Central memory CD8-positive, alpha-beta T cell (primary cell): ENCODE data around the gene SYF2.
"Not testable (repeated sequence)": the region's sequence is repeated elsewhere in the genome, so short reads cannot be mapped to it uniquely, and the experiment has no call there.

ENCODE experiments used
- ATAC-seq: fragments of 150-1000 bp; cut with Tn5 transposase; replicated peaks from 2 replicates; pipeline ENCODE4 v1.10.0; 2022; ENCODE audit warnings: mild to moderate bottlenecking, moderate FRiP score, moderate number of reproducible peaks; ENCODE audit not compliant: poor library complexity, severe bottlenecking; ENCODE audit errors: extremely low read depth
- DNase-seq, 2 donors: peaks; one replicate each; pipeline ENCODE4 v3.0.0; 2021; ENCODE audit warnings: low spot score in 2 of 2
- H3K27ac Mint-ChIP-seq: one replicate; pipeline ENCODE4 v1.8.0; 2022; ENCODE audit warnings: low read depth, mild to moderate bottlenecking, moderate library complexity, mixed read lengths
- H3K27me3 Mint-ChIP-seq: one replicate; pipeline ENCODE4 v1.8.0; 2022; ENCODE audit warnings: mixed read lengths
- H3K36me3 Mint-ChIP-seq: one replicate; pipeline ENCODE4 v1.8.0; 2022; ENCODE audit warnings: mild to moderate bottlenecking, moderate library complexity, mixed read lengths; ENCODE audit not compliant: insufficient read depth
- H3K4me1 Mint-ChIP-seq: one replicate; pipeline ENCODE4 v1.8.0; 2022; ENCODE audit warnings: mixed read lengths
- H3K4me3 Mint-ChIP-seq: one replicate; pipeline ENCODE4 v1.8.0; 2022; ENCODE audit warnings: mild to moderate bottlenecking, moderate library complexity, mixed read lengths
- H3K9me3 Mint-ChIP-seq: one replicate; pipeline ENCODE4 v1.8.0; 2022; ENCODE audit warnings: mixed read lengths

Gene SYF2

GRCh38 chr1:25239681-25240541 lies 7.6 kb upstream of the SYF2 start:
- Mint-ChIP-seq H3K36me3 (peaks cover 61% of the 10 kb centered on the region), H3K27ac (peak overlapping the region; percentile 92), H3K9me3 (no peaks in the 10 kb centered on the region), H3K4me3 (peak overlapping the region; percentile 85), H3K4me1 (peaks cover 40% of the 10 kb centered on the region), H3K27me3 (no peaks in the 10 kb centered on the region)
- peak; percentile 73 to 74 for DNase-seq
- ATAC-seq, result peak; percentile 87

DNA sequence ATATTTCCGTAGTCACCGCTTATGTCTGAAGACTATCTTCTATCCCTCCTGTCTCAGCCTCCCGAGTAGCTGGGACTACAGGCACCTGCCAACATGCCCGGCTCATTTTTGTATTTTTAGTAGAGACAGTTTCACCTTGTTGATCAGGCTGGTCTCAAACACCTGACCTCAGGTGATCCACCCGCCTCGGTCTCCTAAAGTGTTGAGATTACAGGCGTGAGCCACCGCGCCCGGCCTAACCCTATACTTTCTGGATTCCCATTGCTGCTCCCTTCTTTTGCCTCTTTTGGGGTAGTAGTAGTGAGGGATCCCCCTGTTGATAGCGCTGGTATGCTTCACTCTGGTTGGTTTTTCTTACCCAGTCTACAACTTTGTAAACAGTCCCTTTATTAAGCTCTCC lies 5.7 kb upstream of the SYF2 start:
- ATAC-seq (no peak), DNase-seq (no peak)
- no peaks in the 10 kb centered on the region for H3K27me3 Mint-ChIP-seq
- no peaks in the 10 kb centered on the region for H3K9me3 Mint-ChIP-seq
- H3K36me3 Mint-ChIP-seq, result peaks cover 45% of the 10 kb centered on the region
- no peak overlapping the region for H3K4me3 Mint-ChIP-seq
- H3K27ac Mint-ChIP-seq, result no peak overlapping the region
- H3K4me1 Mint-ChIP-seq, result peaks cover 32% of the 10 kb centered on the region

DNA sequence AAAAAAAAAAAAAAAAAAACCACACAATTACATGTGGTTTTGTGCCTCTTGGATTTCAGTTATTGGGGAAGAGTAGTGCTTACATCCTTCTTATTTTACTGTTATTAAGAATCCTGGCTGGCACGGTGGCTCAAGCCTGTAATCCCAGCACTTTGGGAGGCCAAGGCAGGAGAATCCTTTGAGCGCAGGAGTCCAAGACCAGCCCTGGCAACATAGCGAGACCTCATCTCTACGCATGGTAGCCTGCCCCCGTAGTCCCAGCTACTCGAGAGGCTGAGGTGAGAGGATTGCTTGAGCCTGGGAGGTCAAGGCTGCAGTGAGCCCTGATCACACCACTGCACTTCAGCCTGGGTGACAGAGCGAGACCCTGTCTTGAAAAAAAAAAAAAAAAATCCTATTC lies 4.0 kb upstream of the SYF2 start:
- H3K27ac Mint-ChIP-seq, ATAC-seq, H3K9me3 Mint-ChIP-seq, H3K4me3 Mint-ChIP-seq, H3K27me3 Mint-ChIP-seq, DNase-seq: not testable (repeated sequence)
- H3K4me1 Mint-ChIP-seq, result peaks cover 37% of the 10 kb centered on the region
- peaks cover 31% of the 10 kb centered on the region for H3K36me3 Mint-ChIP-seq

- H3K27ac Mint-ChIP-seq, DNase-seq, ATAC-seq, H3K9me3 Mint-ChIP-seq, H3K4me3 Mint-ChIP-seq, H3K27me3 Mint-ChIP-seq: not testable (repeated sequence)
- H3K4me1 Mint-ChIP-seq, result peaks cover 40% of the 10 kb centered on the region
- H3K36me3 Mint-ChIP-seq, result peaks cover 29% of the 10 kb centered on the region
Observed at GRCh38 chr1:25235411-25235810, 3.1 kb upstream of the SYF2 start.

GRCh38 chr1:25232866-25233784 lies 823 bp upstream of the SYF2 start:
- DNase-seq (peak in 1 of 2 donors; percentile 32), ATAC-seq (peak; percentile 37)
- Mint-ChIP-seq H3K4me1 (peaks cover 29% of the 10 kb centered on the region), H3K4me3 (no peak overlapping the region), H3K27ac (no peak overlapping the region), H3K27me3 (no peaks in the 10 kb centered on the region), H3K36me3 (peaks cover 39% of the 10 kb centered on the region), H3K9me3 (no peaks in the 10 kb centered on the region)

DNA sequence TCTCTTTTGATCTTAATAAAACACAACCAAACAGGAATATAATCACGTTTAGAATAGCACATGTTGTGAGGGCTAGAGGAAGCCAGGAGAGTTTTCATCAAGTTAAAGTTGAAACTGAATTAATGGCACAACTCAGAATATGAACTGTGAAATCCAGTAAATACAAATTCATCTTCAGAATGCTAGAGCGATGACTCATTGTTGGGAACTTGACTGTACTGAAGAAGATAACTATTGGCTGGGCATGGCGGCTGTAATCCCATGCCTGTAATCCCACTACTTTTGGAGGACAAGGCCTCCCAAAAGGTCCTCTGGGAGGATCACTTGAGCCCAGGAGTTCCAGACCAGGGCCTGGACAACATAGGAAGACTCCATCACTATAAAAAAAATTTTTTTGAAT lies 8.8 kb downstream of the SYF2 start:
- ATAC-seq, result no peak
- H3K27ac Mint-ChIP-seq, result no peak overlapping the region
- no peaks in the 10 kb centered on the region for H3K4me1 Mint-ChIP-seq
- peaks cover 76% of the 10 kb centered on the region for H3K36me3 Mint-ChIP-seq
- H3K27me3 Mint-ChIP-seq, result no peaks in the 10 kb centered on the region
- H3K4me3 Mint-ChIP-seq, result no peak overlapping the region
- no peak for DNase-seq
- no peaks in the 10 kb centered on the region for H3K9me3 Mint-ChIP-seq

DNA sequence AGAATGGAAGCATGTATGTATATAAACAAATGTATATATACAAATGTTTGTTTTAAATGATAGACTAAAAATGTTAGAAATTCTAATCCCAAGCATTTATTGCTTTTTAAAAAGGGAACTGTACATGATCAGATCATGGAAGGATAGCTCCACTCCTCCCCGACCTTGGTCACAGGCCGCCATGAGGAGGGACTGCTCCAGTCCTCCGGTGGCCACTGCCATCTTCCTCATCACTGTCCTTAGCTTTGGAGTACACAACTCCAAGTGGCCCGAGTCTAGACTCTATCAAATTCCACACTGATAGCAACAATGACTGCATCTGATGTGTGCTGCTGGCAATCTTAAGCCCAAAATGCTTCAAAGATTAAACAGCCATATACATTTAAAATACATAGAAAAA lies 9.7 kb downstream of the SYF2 start:
- Mint-ChIP-seq H3K36me3 (peaks cover 67% of the 10 kb centered on the region), H3K4me1 (no peaks in the 10 kb centered on the region), H3K4me3 (no peak overlapping the region), H3K27ac (no peak overlapping the region), H3K9me3 (no peaks in the 10 kb centered on the region), H3K27me3 (no peaks in the 10 kb centered on the region)
- ATAC-seq (no peak), DNase-seq (no peak)

DNA sequence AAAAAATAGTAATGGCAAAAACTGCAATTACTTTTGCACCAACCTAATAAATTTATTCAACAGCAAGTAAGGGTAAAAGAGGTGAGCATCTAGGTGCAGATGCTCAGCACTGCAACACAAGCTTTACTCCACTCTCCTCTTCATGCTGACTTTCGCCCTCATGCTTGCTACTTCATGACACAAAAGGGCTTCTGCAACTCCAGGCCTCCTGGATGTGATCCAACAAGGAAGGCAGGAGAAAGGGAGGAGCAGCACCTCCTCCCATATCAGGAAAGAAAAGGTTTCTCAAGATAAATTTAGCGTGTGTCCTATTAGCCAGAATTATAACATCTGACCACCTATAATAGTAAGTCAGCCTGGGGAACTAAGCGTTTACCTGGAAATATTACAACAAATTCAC lies 11.6 kb downstream of the SYF2 start:
- no peaks in the 10 kb centered on the region for H3K27me3 Mint-ChIP-seq
- H3K36me3 Mint-ChIP-seq, result peaks cover 52% of the 10 kb centered on the region
- DNase-seq (no peak), ATAC-seq (no peak)
- no peak overlapping the region for H3K4me3 Mint-ChIP-seq
- no peaks in the 10 kb centered on the region for H3K4me1 Mint-ChIP-seq
- H3K9me3 Mint-ChIP-seq, result no peaks in the 10 kb centered on the region
- H3K27ac Mint-ChIP-seq, result no peak overlapping the region

GRCh38 chr1:25219661-25220251 lies 12.5 kb downstream of the SYF2 start:
- DNase-seq (no peak), ATAC-seq (no peak)
- Mint-ChIP-seq H3K36me3 (peaks cover 43% of the 10 kb centered on the region), H3K27me3 (no peaks in the 10 kb centered on the region), H3K9me3 (no peaks in the 10 kb centered on the region), H3K27ac (no peak overlapping the region), H3K4me3 (no peak overlapping the region), H3K4me1 (no peaks in the 10 kb centered on the region)

GRCh38 chr1:25217598-25218232 lies 14.6 kb downstream of the SYF2 start:
- no peak overlapping the region for H3K27ac Mint-ChIP-seq
- no peaks in the 10 kb centered on the region for H3K9me3 Mint-ChIP-seq
- H3K4me3 Mint-ChIP-seq, result no peak overlapping the region
- no peaks in the 10 kb centered on the region for H3K4me1 Mint-ChIP-seq
- peaks cover 22% of the 10 kb centered on the region for H3K36me3 Mint-ChIP-seq
- no peak for ATAC-seq
- H3K27me3 Mint-ChIP-seq, result no peaks in the 10 kb centered on the region
- no peak for DNase-seq

GRCh38 chr1:25217015-25217414 lies 15.3 kb downstream of the SYF2 start:
- Mint-ChIP-seq H3K4me1 (no peaks in the 10 kb centered on the region), H3K4me3 (no peak overlapping the region), H3K27me3 (peaks cover 3% of the 10 kb centered on the region), H3K27ac (no peak overlapping the region), H3K36me3 (peaks cover 17% of the 10 kb centered on the region), H3K9me3 (no peaks in the 10 kb centered on the region)
- no peak for ATAC-seq
- DNase-seq, result no peak

GRCh38 chr1:25216123-25216522 lies 16.2 kb downstream of the SYF2 start:
- peaks cover 10% of the 10 kb centered on the region for H3K36me3 Mint-ChIP-seq

More at GRCh38 chr1:25216123-25216522, 16.2 kb downstream of the SYF2 start:
- ATAC-seq, result no peak
- Mint-ChIP-seq H3K4me1 (no peaks in the 10 kb centered on the region), H3K27ac (no peak overlapping the region), H3K4me3 (no peak overlapping the region), H3K9me3 (no peaks in the 10 kb centered on the region), H3K27me3 (peaks cover 12% of the 10 kb centered on the region)
- no peak for DNase-seq
